ENCODE data around the gene MYT1. TPM values are rescaled to one million over a fixed set of nuclear protein-coding genes. Genes with fewer than 3 reads are reported as not detected.

Gene MYT1
- total RNA-seq, 1 donor from 2014 or later, result not detected

- TF ChIP-seq, protein P1, sequence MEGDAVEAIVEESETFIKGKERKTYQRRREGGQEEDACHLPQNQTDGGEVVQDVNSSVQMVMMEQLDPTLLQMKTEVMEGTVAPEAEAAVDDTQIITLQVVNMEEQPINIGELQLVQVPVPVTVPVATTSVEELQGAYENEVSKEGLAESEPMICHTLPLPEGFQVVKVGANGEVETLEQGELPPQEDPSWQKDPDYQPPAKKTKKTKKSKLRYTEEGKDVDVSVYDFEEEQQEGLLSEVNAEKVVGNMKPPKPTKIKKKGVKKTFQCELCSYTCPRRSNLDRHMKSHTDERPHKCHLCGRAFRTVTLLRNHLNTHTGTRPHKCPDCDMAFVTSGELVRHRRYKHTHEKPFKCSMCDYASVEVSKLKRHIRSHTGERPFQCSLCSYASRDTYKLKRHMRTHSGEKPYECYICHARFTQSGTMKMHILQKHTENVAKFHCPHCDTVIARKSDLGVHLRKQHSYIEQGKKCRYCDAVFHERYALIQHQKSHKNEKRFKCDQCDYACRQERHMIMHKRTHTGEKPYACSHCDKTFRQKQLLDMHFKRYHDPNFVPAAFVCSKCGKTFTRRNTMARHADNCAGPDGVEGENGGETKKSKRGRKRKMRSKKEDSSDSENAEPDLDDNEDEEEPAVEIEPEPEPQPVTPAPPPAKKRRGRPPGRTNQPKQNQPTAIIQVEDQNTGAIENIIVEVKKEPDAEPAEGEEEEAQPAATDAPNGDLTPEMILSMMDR (IDR thresholded peaks at IDR 0.05), result no peak
- TF ChIP-seq POLR2A (IDR thresholded peaks at IDR 0.05) (no peak), POLR2AphosphoS5 (IDR thresholded peaks at IDR 0.05; ENCODE audit: insufficient read depth in 1 of 2, low read depth in 1 of 2) (no peak)
- H3K27ac ChIP-seq, result no peak overlapping the region
- DNase-seq (ENCODE audit: extremely low spot score in 2 of 2), result no peak
- H3K36me3 ChIP-seq, result no peaks in the 10 kb centered on the region
- H3K9me3 ChIP-seq, result no peaks in the 10 kb centered on the region
- intact Hi-C loops (cut with DNase I), result no loop called here
- no peak overlapping the region for H3K4me3 ChIP-seq
- no peaks in the 10 kb centered on the region for H3K27me3 ChIP-seq
- peaks cover 16% of the 10 kb centered on the region for H3K4me1 ChIP-seq
Measured at GRCh38 chr20:64226686-64227580, 62.7 kb downstream of the MYT1 start.

DNA sequence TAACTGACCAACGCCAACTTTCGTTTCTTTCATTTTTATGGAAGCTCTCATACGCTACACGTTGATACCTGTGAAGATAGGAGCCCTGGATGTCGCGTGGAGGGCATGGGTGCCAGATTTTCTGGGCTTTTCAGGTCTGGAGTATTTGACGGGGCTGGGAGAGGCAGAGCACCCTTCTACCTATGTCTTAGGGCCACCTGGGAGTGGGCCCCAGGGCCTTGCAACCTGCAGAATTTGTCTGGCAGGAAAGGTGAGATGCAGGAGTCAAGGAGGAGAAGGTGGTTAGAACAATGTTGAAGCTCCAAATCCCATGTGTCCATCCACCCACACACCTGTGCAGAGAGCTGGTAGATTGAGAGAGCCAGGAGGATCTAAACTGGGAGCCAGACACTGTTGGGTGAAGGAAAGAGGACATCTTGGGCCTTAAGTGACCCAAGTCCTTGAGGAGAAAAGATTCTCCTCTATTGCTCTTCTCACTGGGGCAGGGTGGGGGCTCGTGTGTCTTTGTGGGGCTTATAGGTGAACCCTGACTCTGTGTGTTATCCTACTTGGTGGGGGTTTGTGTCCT lies 63.9 kb downstream of the MYT1 start:
- Histone ChIP-seq H3K4me3 (no peak overlapping the region), H3K4me1 (peaks cover 16% of the 10 kb centered on the region), H3K27me3 (no peaks in the 10 kb centered on the region), H3K36me3 (no peaks in the 10 kb centered on the region), H3K9me3 (no peaks in the 10 kb centered on the region), H3K27ac (no peak overlapping the region)
- intact Hi-C loops (cut with DNase I), result no loop called here
- no peak for DNase-seq (ENCODE audit: extremely low spot score in 2 of 2)
- no peak for TF ChIP-seq POLR2AphosphoS5 (IDR thresholded peaks at IDR 0.05; ENCODE audit: insufficient read depth in 1 of 2, low read depth in 1 of 2)
- TF ChIP-seq, protein P1 (IDR thresholded peaks at IDR 0.05), result no peak
- TF ChIP-seq POLR2A (IDR thresholded peaks at IDR 0.05), result no peak

GRCh38 chr20:64228751-64229506 lies 64.7 kb downstream of the MYT1 start:
- no peak overlapping the region for H3K4me3 ChIP-seq
- peaks cover 9% of the 10 kb centered on the region for H3K4me1 ChIP-seq
- no peak for TF ChIP-seq POLR2AphosphoS5 (IDR thresholded peaks at IDR 0.05; ENCODE audit: insufficient read depth in 1 of 2, low read depth in 1 of 2)
- TF ChIP-seq, protein P1 (IDR thresholded peaks at IDR 0.05), result no peak
- H3K9me3 ChIP-seq, result no peaks in the 10 kb centered on the region
- H3K27ac ChIP-seq, result no peak overlapping the region
- H3K27me3 ChIP-seq, result no peaks in the 10 kb centered on the region
- no peak for DNase-seq (ENCODE audit: extremely low spot score in 2 of 2)
- intact Hi-C loops (cut with DNase I), result no loop called here
- H3K36me3 ChIP-seq, result no peaks in the 10 kb centered on the region

DNA sequence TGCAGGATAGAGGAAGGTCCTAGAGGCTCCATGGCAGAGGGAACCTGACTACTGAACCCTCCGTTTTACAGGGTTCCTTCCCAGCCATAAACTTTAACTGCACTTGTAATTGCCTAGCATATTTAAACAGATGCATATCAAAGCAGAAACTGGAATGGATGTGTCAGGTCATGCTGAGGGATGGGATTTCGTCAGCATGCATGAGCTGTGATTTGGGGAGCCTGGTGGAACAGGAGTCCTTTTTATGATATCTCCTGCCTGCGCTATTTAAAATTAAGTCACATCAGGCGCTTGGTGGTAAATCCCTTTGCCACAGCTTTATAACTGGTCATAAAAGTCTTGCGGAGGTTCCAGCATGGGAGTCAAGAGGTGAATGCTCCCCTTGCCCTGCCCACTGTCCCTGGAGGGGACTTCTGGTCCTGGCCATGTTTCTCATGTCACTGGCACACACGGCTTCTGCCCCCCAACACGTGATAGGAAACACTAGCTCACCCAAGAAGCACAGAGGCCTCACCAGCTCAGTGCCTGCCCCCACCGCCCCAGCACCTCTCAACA lies 65.3 kb downstream of the MYT1 start:
- Histone ChIP-seq H3K4me3 (no peak overlapping the region), H3K36me3 (no peaks in the 10 kb centered on the region), H3K4me1 (peaks cover 3% of the 10 kb centered on the region), H3K27me3 (no peaks in the 10 kb centered on the region), H3K27ac (no peak overlapping the region), H3K9me3 (no peaks in the 10 kb centered on the region)
- no peak for DNase-seq (ENCODE audit: extremely low spot score in 2 of 2)
- intact Hi-C loops (cut with DNase I), result no loop called here
- TF ChIP-seq, protein P1 (IDR thresholded peaks at IDR 0.05), result no peak
- TF ChIP-seq POLR2A (IDR thresholded peaks at IDR 0.05) (no peak), POLR2AphosphoS5 (IDR thresholded peaks at IDR 0.05; ENCODE audit: insufficient read depth in 1 of 2, low read depth in 1 of 2) (no peak)
